Fibroblast of mammary gland (primary cell): ENCODE data around the gene ZMYND11.
A peak's percentile ranks its signal among the peaks of the same experiment; 100 is the strongest.

ENCODE experiments used
- DNase-seq: peaks from one replicate; pipeline ENCODE4 v3.0.0-alpha.2; 2010; ENCODE audit warnings: low read depth
- H3K4me3 ChIP-seq: 2 replicates; pipeline ENCODE4 v1.5.1; 2011; ENCODE audit warnings: low read depth, mild to moderate bottlenecking, low read length, moderate library complexity; ENCODE audit not compliant: control insufficient read depth
- CTCF ChIP-seq: conservative IDR thresholded peaks from 2 replicates; pipeline ENCODE4 v1.5.1; 2011; ENCODE audit warnings: low read depth, low read length, inconsistent platforms; ENCODE audit not compliant: control insufficient read depth, insufficient read depth

ZMYND11 gene

GRCh38 chr10:188546-188945, 53.3 kb downstream of the ZMYND11 start:
- H3K4me3 ChIP-seq: no peak overlapping the region
- TF ChIP-seq CTCF: no peak
- DNase-seq: peak; percentile 31

- TF ChIP-seq CTCF: no peak
- H3K4me3 ChIP-seq: no peak overlapping the region
- no peak for DNase-seq
Measured at GRCh38 chr10:190216-190615, 55.0 kb downstream of the ZMYND11 start.

- no peak for TF ChIP-seq CTCF
- H3K4me3 ChIP-seq: no peak overlapping the region
- DNase-seq: peak; percentile 86
Measured at GRCh38 chr10:191703-192518, 56.7 kb downstream of the ZMYND11 start.

GRCh38 chr10:194281-194680, 59.0 kb downstream of the ZMYND11 start:
- H3K4me3 ChIP-seq: no peak overlapping the region
- no peak for TF ChIP-seq CTCF
- DNase-seq: no peak

GRCh38 chr10:200405-200804, 65.2 kb downstream of the ZMYND11 start:
- DNase-seq: peak; percentile 33
- no peak for TF ChIP-seq CTCF

GRCh38 chr10:201328-201771, 66.1 kb downstream of the ZMYND11 start:
- no peak for TF ChIP-seq CTCF
- DNase-seq: peak; percentile 32
- no peak overlapping the region for H3K4me3 ChIP-seq

More at GRCh38 chr10:200405-200804, 65.2 kb downstream of the ZMYND11 start:
- no peak overlapping the region for H3K4me3 ChIP-seq
